ENCODE results near the gene FBXW9.
"Not testable (repeated sequence)": the region's sequence is repeated elsewhere in the genome, so short reads cannot be mapped to it uniquely, and the experiment has no call there.

Gene FBXW9

DNA sequence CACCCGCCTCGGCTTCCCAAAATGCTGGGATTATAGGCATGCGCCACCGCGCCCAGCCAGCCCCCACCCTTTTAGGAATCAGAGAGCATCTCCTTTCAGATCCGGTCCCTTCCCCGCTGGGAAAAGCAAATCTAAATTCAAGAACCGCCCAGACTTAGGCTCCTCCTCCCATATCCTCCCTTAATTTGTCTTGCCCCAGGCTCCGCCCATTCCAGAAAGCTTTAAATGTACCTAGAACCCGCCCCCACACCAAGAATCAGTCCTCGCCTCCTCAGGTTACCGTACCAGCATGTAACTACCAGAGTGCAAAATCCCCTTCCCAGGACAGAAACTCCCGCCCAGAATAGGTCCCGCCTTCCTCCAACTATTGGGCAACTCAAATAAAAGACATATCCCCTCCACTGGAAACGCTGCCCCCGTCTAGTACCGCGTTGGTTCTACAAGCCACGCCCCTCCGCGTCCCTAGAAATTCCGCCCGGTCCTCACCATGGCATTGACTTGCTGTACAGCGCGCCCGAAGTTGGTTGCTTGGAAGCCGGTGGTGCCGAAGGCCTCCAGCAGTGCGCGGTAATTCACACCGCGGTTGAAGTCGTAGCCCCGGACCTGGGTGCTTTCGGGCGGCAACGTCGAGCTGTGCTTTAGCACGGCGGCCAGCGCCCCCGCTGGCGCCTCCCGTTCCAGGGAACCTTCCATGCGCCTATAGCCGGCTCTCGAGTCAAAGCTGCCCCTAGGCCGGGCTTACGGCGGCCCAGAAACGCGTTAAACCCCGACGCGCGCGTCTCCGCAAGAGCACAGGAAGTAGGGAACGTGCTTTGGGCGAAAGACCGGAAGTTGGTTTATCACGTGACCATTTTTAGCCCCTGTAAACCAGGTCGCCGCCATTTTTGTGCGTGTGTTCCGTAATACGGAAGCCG lies 15.1 kb downstream of the FBXW9 start, which contains the start of gene DHPS:
DHPS (minus strand) TSS at position 807 of the 914 bp plus-strand sequence; CDS start at position 693, 114 bp downstream.
- H3K9me3 ChIP-seq (ENCODE audit: severe bottlenecking) = no peaks in the 10 kb centered on the region
- TF ChIP-seq, protein P1, sequence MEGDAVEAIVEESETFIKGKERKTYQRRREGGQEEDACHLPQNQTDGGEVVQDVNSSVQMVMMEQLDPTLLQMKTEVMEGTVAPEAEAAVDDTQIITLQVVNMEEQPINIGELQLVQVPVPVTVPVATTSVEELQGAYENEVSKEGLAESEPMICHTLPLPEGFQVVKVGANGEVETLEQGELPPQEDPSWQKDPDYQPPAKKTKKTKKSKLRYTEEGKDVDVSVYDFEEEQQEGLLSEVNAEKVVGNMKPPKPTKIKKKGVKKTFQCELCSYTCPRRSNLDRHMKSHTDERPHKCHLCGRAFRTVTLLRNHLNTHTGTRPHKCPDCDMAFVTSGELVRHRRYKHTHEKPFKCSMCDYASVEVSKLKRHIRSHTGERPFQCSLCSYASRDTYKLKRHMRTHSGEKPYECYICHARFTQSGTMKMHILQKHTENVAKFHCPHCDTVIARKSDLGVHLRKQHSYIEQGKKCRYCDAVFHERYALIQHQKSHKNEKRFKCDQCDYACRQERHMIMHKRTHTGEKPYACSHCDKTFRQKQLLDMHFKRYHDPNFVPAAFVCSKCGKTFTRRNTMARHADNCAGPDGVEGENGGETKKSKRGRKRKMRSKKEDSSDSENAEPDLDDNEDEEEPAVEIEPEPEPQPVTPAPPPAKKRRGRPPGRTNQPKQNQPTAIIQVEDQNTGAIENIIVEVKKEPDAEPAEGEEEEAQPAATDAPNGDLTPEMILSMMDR (IDR thresholded peaks at IDR 0.05; ENCODE audit: poor library complexity, severe bottlenecking) = no peak
- peak within 1 kb of the TSS; percentile 93 for H3K27ac ChIP-seq (ENCODE audit: poor library complexity, severe bottlenecking)
- H3K36me3 ChIP-seq (ENCODE audit: low read depth) = peaks cover 25% of the 10 kb centered on the region
- no peaks in the 10 kb centered on the region for H3K27me3 ChIP-seq (ENCODE audit: insufficient read depth, poor library complexity, severe bottlenecking)
- DNase-seq (ENCODE audit: low spot score) (peak; percentile 93), ATAC-seq (ENCODE audit: low read depth) (peak; percentile 83)
- H3K4me3 ChIP-seq (ENCODE audit: severe bottlenecking) = peak within 1 kb of the TSS; percentile 70
- no peaks in the 10 kb centered on the region for H3K4me1 ChIP-seq (ENCODE audit: insufficient read depth, poor library complexity, severe bottlenecking)

DNA sequence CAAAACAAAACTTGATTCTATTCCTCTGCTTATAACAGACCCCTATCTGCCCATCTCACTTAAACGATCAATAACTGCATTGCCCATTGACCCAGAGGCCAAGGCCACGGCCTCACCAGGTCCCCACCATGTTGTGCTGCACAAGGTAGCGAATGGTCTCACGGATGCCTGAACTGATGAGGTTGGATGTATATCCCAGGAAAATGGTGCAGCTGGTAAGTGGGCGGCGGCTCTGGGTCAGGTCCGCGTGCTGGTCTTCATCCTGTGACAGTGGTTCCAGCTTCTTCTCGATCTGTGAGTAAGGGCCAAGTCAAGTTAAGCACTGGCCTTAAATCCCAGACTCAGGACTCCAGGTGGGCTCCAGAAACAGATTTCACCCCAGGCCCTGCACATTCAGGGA lies 16.4 kb downstream of the FBXW9 start:
- Histone ChIP-seq H3K27me3 (ENCODE audit: insufficient read depth, poor library complexity, severe bottlenecking) (no peaks in the 10 kb centered on the region), H3K4me3 (ENCODE audit: severe bottlenecking) (no peak overlapping the region), H3K27ac (ENCODE audit: poor library complexity, severe bottlenecking) (no peak overlapping the region), H3K4me1 (ENCODE audit: insufficient read depth, poor library complexity, severe bottlenecking) (no peaks in the 10 kb centered on the region), H3K36me3 (ENCODE audit: low read depth) (peaks cover 38% of the 10 kb centered on the region), H3K9me3 (ENCODE audit: severe bottlenecking) (no peaks in the 10 kb centered on the region)
- TF ChIP-seq, protein P1 (IDR thresholded peaks at IDR 0.05; ENCODE audit: poor library complexity, severe bottlenecking) = no peak
- ATAC-seq (ENCODE audit: low read depth) (no peak), DNase-seq (ENCODE audit: low spot score) (no peak)

DNA sequence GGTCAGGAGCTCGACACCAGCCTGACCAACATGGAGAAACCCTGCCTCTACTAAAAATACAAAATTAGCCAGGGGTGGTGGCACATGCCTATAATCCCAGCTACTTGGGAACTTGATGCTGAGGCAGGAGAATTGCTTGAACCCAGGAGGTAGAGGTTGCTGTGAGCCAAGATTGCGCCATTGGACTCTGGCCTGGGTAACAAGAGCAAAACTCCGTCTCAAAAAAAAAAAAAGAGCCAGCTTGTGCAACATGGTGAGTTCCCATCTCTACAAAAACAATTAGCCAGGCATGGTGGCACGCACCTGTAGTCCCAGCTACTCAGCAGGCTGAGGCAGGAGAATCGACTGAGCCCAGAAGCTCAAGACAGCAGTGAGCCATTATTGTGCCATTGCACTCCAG lies 18.4 kb downstream of the FBXW9 start:
- not testable (repeated sequence) for H3K27me3 ChIP-seq (ENCODE audit: insufficient read depth, poor library complexity, severe bottlenecking); ATAC-seq (ENCODE audit: low read depth); H3K4me3 ChIP-seq (ENCODE audit: severe bottlenecking); H3K4me1 ChIP-seq (ENCODE audit: insufficient read depth, poor library complexity, severe bottlenecking); H3K27ac ChIP-seq (ENCODE audit: poor library complexity, severe bottlenecking); DNase-seq (ENCODE audit: low spot score); H3K9me3 ChIP-seq (ENCODE audit: severe bottlenecking)
- peaks cover 54% of the 10 kb centered on the region for H3K36me3 ChIP-seq (ENCODE audit: low read depth)

DNA sequence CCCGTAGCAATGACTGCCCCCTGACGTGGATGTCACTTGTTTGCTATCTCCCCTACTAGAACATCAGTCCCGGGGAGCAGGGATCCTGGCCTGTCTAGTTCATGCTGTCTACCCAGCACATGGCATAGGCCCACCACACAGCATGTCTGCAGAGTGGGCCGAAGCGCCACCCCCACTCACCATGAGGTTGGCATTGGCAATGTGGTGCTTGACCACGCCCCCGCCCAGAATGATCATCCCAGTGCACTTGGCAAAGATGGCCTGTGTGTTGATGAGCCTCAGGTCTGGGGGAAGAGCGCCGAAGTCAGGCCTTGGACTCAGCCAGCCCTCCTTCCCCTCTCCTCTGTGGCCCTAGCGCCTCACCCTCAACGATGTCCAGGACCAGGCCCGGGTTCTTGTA lies 19.5 kb downstream of the FBXW9 start:
- ATAC-seq (ENCODE audit: low read depth) = no peak
- no peaks in the 10 kb centered on the region for H3K9me3 ChIP-seq (ENCODE audit: severe bottlenecking)
- no peaks in the 10 kb centered on the region for H3K4me1 ChIP-seq (ENCODE audit: insufficient read depth, poor library complexity, severe bottlenecking)
- TF ChIP-seq, protein P1 (IDR thresholded peaks at IDR 0.05; ENCODE audit: poor library complexity, severe bottlenecking) = no peak
- DNase-seq (ENCODE audit: low spot score) = no peak
- H3K27ac ChIP-seq (ENCODE audit: poor library complexity, severe bottlenecking) = no peak overlapping the region
- no peaks in the 10 kb centered on the region for H3K27me3 ChIP-seq (ENCODE audit: insufficient read depth, poor library complexity, severe bottlenecking)
- no peak overlapping the region for H3K4me3 ChIP-seq (ENCODE audit: severe bottlenecking)
- peaks cover 62% of the 10 kb centered on the region for H3K36me3 ChIP-seq (ENCODE audit: low read depth)

DNA sequence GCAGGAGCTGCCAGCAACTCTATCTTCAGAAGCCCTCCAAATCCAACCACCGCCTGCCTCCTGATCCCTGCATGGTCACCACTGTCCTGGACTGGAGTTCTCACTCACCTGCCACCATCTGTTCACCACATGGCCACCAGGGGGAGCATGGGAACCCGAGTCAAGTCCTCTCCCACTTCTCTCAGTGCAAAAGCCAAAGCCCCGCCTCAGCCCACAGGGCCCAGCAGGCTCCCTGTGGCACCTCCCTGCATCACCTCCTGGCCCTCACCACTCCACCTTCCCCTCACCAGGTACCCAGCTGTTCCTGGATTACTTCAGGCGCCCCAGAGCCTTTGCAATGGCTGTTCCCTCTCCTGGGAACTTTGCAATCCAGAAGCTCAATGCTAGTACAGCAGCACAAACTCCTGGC lies 20.0 kb downstream of the FBXW9 start:
- Histone ChIP-seq H3K4me3 (ENCODE audit: severe bottlenecking) (no peak overlapping the region), H3K9me3 (ENCODE audit: severe bottlenecking) (no peaks in the 10 kb centered on the region), H3K4me1 (ENCODE audit: insufficient read depth, poor library complexity, severe bottlenecking) (no peaks in the 10 kb centered on the region), H3K27ac (ENCODE audit: poor library complexity, severe bottlenecking) (no peak overlapping the region), H3K27me3 (ENCODE audit: insufficient read depth, poor library complexity, severe bottlenecking) (no peaks in the 10 kb centered on the region), H3K36me3 (ENCODE audit: low read depth) (peaks cover 67% of the 10 kb centered on the region)
- DNase-seq (ENCODE audit: low spot score) (no peak), ATAC-seq (ENCODE audit: low read depth) (peak; percentile 50)
- TF ChIP-seq, protein P1 (IDR thresholded peaks at IDR 0.05; ENCODE audit: poor library complexity, severe bottlenecking) = peak; percentile 85
